Hepatocyte (in vitro differentiated cells): ENCODE data around the gene DNAJC1. TPM values are rescaled to one million over a fixed set of nuclear protein-coding genes. Genes with fewer than 3 reads are reported as not detected.

ENCODE experiments used
- DNase-seq: peaks from one replicate; pipeline ENCODE4 v3.0.0-alpha.2; 2016; ENCODE audit warnings: low spot score
- H2AFZ ChIP-seq: fragments of 200-600 bp; sonication (generic); 2 replicates; pipeline ENCODE4 v1.6.0; 2016; ENCODE audit warnings: antibody characterized with exemption, mild to moderate bottlenecking
- H3K27ac ChIP-seq: fragments of 200-600 bp; sonication (generic); 2 replicates; pipeline ENCODE4 v1.5.1; 2016; ENCODE audit warnings: mild to moderate bottlenecking
- H3K27me3 ChIP-seq: fragments of 200-600 bp; sonication (generic); 2 replicates; pipeline ENCODE4 v1.6.1; 2016
- H3K36me3 ChIP-seq: fragments of 200-600 bp; sonication (generic); replicated peaks from 2 replicates; pipeline ENCODE4 v1.5.1; 2016; ENCODE audit warnings: low read depth; ENCODE audit not compliant: insufficient read depth
- H3K4me1 ChIP-seq: fragments of 200-600 bp; sonication (generic); 2 replicates; pipeline ENCODE4 v1.5.1; 2016; ENCODE audit warnings: mild to moderate bottlenecking, moderate library complexity; ENCODE audit not compliant: insufficient read depth
- H3K4me2 ChIP-seq: fragments of 200-600 bp; sonication (generic); 2 replicates; pipeline ENCODE4 v1.6.0; 2016
- H3K4me3 ChIP-seq: fragments of 200-600 bp; sonication (generic); 2 replicates; pipeline ENCODE4 v1.5.1; 2016; ENCODE audit warnings: mild to moderate bottlenecking
- H3K79me2 ChIP-seq: fragments of 200-600 bp; sonication (generic); 2 replicates; pipeline ENCODE4 v1.6.0; 2017; ENCODE audit warnings: mild to moderate bottlenecking
- H3K9me2 ChIP-seq: fragments of 200-600 bp; sonication (generic); replicated peaks from 2 replicates; pipeline ENCODE4 v1.6.0; 2017; ENCODE audit warnings: mild to moderate bottlenecking; ENCODE audit not compliant: insufficient read depth
- H3K9me3 ChIP-seq: fragments of 200-600 bp; sonication (generic); 2 replicates; pipeline ENCODE4 v1.5.1; 2016; ENCODE audit warnings: low read depth, mild to moderate bottlenecking
- H4K20me1 ChIP-seq: fragments of 200-600 bp; sonication (generic); 2 replicates; pipeline ENCODE4 v1.6.0; 2016; ENCODE audit warnings: mild to moderate bottlenecking; ENCODE audit not compliant: insufficient read depth, poor library complexity, severe bottlenecking
- EZH2 ChIP-seq: fragments of 200-600 bp; sonication (generic); IDR thresholded peaks from 2 replicates; pipeline ENCODE4 v1.6.1; 2016; ENCODE audit warnings: antibody characterized with exemption, mild to moderate bottlenecking, borderline replicate concordance
- EZH2phosphoT487 ChIP-seq: fragments of 200-600 bp; sonication (generic); IDR thresholded peaks from one replicate; pipeline ENCODE4 v1.6.1; 2018; ENCODE audit warnings: antibody characterized with exemption, mild to moderate bottlenecking, low read depth, moderate library complexity; ENCODE audit not compliant: unreplicated experiment, severe bottlenecking
- WGBS: methylation state at CpG from one replicate; pipeline ENCODE4 v1.1.6; 2016; ENCODE audit warnings: low lambda C conversion rate; ENCODE audit errors: missing lambda C conversion rate; 5-methylcytosine and 5-hydroxymethylcytosine counted together
- polyA plus RNA-seq: library from polyadenylated mRNA; unstranded; fragments of >200 nt; fragmentation: Nextera tagmentation; extraction: Ambion mirVana; gene quantifications from 2 replicates; pipeline ENCODE4 v1.2.1, GENCODE V29; 2016
- total RNA-seq: library from RNA; depleted of rRNA; stranded (reverse); fragments of >200 nt; gene quantifications from 2 replicates; pipeline ENCODE4 v1.2.3, GENCODE V29; 2014
- TF ChIP-seq, protein P1 (sequence below): fragments of 200-600 bp; sonication (generic); IDR thresholded peaks from 2 replicates; pipeline ENCODE4 v1.5.1; 2016; ENCODE audit warnings: antibody characterized with exemption, mild to moderate bottlenecking; ENCODE audit not compliant: poor library complexity

The DNAJC1 gene
- total and polyA plus RNA-seq, 2 experiments from 2014 or later, result 64.6 to 91.7 TPM

GRCh38 chr10:21927631-21928353, 75.7 kb downstream of the DNAJC1 start:
- H3K4me1 ChIP-seq, result peaks cover 16% of the 10 kb centered on the region
- no peak overlapping the region for H2AFZ ChIP-seq
- peak overlapping the region; percentile 20 for H3K27ac ChIP-seq
- no peak overlapping the region for H3K4me3 ChIP-seq
- H3K9me2 ChIP-seq, result no peaks in the 10 kb centered on the region
- no peak for DNase-seq
- no peaks in the 10 kb centered on the region for H3K36me3 ChIP-seq
- no peaks in the 10 kb centered on the region for H3K9me3 ChIP-seq
- H3K79me2 ChIP-seq, result peaks cover 20% of the 10 kb centered on the region
- no peak for TF ChIP-seq EZH2
- H3K4me2 ChIP-seq, result peak overlapping the region; percentile 34
- 64% methylated on average over 4 of the region's 4 CpGs for WGBS
- no peaks in the 10 kb centered on the region for H3K27me3 ChIP-seq
- H4K20me1 ChIP-seq, result no peaks in the 10 kb centered on the region

DNA sequence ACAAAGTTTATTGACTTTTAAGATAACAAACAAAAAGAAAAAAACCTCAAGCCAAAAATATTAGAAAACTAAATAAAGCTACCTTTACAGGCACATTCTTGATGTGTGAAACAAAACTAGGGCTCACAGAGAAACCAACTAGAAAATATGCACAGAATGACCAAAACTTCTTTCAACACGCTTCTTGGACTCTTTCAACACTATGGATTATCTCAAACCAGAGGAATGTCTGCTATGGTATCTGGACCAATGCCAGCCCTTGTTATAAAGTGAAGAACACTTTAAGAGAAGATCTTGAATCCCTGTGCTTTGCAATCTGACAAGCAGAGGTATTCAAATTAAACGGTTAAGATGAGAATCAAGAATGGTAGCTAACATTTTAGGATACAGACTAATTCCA, 76.6 kb downstream of the DNAJC1 start:
- DNase-seq, result peak; percentile 73
- no peak overlapping the region for H2AFZ ChIP-seq
- WGBS, result 30% methylated on average over 2 of the region's 2 CpGs
- peaks cover 11% of the 10 kb centered on the region for H3K79me2 ChIP-seq
- no peaks in the 10 kb centered on the region for H4K20me1 ChIP-seq
- no peaks in the 10 kb centered on the region for H3K36me3 ChIP-seq
- TF ChIP-seq EZH2 (no peak), EZH2phosphoT487 (no peak)
- TF ChIP-seq, protein P1, sequence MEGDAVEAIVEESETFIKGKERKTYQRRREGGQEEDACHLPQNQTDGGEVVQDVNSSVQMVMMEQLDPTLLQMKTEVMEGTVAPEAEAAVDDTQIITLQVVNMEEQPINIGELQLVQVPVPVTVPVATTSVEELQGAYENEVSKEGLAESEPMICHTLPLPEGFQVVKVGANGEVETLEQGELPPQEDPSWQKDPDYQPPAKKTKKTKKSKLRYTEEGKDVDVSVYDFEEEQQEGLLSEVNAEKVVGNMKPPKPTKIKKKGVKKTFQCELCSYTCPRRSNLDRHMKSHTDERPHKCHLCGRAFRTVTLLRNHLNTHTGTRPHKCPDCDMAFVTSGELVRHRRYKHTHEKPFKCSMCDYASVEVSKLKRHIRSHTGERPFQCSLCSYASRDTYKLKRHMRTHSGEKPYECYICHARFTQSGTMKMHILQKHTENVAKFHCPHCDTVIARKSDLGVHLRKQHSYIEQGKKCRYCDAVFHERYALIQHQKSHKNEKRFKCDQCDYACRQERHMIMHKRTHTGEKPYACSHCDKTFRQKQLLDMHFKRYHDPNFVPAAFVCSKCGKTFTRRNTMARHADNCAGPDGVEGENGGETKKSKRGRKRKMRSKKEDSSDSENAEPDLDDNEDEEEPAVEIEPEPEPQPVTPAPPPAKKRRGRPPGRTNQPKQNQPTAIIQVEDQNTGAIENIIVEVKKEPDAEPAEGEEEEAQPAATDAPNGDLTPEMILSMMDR, result no peak
- peaks cover 16% of the 10 kb centered on the region for H3K4me1 ChIP-seq
- H3K9me2 ChIP-seq, result no peaks in the 10 kb centered on the region
- no peaks in the 10 kb centered on the region for H3K9me3 ChIP-seq
- peak overlapping the region; percentile 20 for H3K27ac ChIP-seq
- no peaks in the 10 kb centered on the region for H3K27me3 ChIP-seq
- H3K4me2 ChIP-seq, result peak overlapping the region; percentile 34
- no peak overlapping the region for H3K4me3 ChIP-seq

GRCh38 chr10:21926358-21926925, 77.1 kb downstream of the DNAJC1 start:
- Histone ChIP-seq H3K4me1 (peaks cover 16% of the 10 kb centered on the region), H3K36me3 (no peaks in the 10 kb centered on the region), H4K20me1 (no peaks in the 10 kb centered on the region), H3K27ac (peak overlapping the region; percentile 4), H3K79me2 (peaks cover 10% of the 10 kb centered on the region), H3K4me2 (peak overlapping the region; percentile 17), H3K9me3 (no peaks in the 10 kb centered on the region), H3K27me3 (no peaks in the 10 kb centered on the region), H2AFZ (no peak overlapping the region), H3K4me3 (no peak overlapping the region), H3K9me2 (no peaks in the 10 kb centered on the region)
- no peak for DNase-seq
- TF ChIP-seq, protein P1, result no peak
- TF ChIP-seq EZH2 (no peak), EZH2phosphoT487 (no peak)

DNA sequence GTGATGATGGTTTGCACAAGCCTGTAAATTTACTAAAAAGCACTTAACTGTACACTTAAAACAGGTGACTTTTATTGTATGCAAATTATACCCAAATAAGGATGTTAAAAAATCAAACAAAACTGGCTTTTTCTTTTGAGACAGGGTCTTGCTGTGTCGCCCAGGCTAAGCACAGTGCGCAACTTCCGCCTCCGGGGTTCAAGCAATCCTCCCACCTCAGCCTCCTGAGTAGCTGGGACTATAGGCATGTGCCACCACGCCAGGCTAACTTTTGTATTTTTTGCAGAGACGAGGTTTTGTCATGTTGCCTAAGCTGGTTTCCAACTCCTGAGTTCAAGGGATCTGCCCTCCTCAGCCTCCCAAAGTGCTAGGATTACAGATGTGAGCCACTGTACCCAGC, 77.7 kb downstream of the DNAJC1 start:
- H3K9me2 ChIP-seq, result no peaks in the 10 kb centered on the region
- DNase-seq, result no peak
- WGBS, result 95% methylated on average over 6 of the region's 6 CpGs
- no peaks in the 10 kb centered on the region for H3K9me3 ChIP-seq
- H4K20me1 ChIP-seq, result no peaks in the 10 kb centered on the region
- peaks cover 10% of the 10 kb centered on the region for H3K79me2 ChIP-seq
- H3K27me3 ChIP-seq, result no peaks in the 10 kb centered on the region
- TF ChIP-seq EZH2phosphoT487 (no peak), EZH2 (no peak)
- TF ChIP-seq, protein P1, result no peak
- H2AFZ ChIP-seq, result no peak overlapping the region
- no peak overlapping the region for H3K4me2 ChIP-seq
- no peak overlapping the region for H3K4me3 ChIP-seq
- no peaks in the 10 kb centered on the region for H3K36me3 ChIP-seq
- peaks cover 16% of the 10 kb centered on the region for H3K4me1 ChIP-seq
- no peak overlapping the region for H3K27ac ChIP-seq
